H9 (cell line): Measurements from ENCODE around the gene NR1H2. TPM values are rescaled to one million over a fixed set of nuclear protein-coding genes. Genes with fewer than 3 reads are reported as not detected.

Source experiments
- DNase-seq: peaks from one replicate; pipeline ENCODE4 v3.0.0-alpha.2; 2017
- H2AFZ ChIP-seq: one replicate; pipeline ENCODE4 v1.6.1; 2013; ENCODE audit warnings: mild to moderate bottlenecking, low read length, control low read depth, moderate library complexity
- H2AK5ac ChIP-seq: 2 replicates; pipeline ENCODE4 v1.6.1; 2013; ENCODE audit warnings: low read length, control low read depth, mixed read lengths; ENCODE audit not compliant: insufficient read length
- H2BK120ac ChIP-seq: one replicate; pipeline ENCODE4 v1.6.1; 2013; ENCODE audit warnings: low read depth, mild to moderate bottlenecking, low read length, control low read depth, inconsistent platforms; ENCODE audit not compliant: poor library complexity, severe bottlenecking
- H2BK12ac ChIP-seq: 2 replicates; pipeline ENCODE4 v1.6.1; 2013; ENCODE audit warnings: low read length, control low read depth, mixed read lengths, low read depth; ENCODE audit not compliant: insufficient read length
- H2BK15ac ChIP-seq: 2 replicates; pipeline ENCODE4 v1.6.1; 2013; ENCODE audit warnings: low read depth, low read length, control low read depth
- H2BK20ac ChIP-seq: one replicate; pipeline ENCODE4 v1.6.1; 2013; ENCODE audit warnings: low read depth, mild to moderate bottlenecking, low read length, control low read depth, inconsistent platforms; ENCODE audit not compliant: poor library complexity, severe bottlenecking
- H2BK5ac ChIP-seq: 2 replicates; pipeline ENCODE4 v1.6.1; 2013; ENCODE audit warnings: low read length, control low read depth, mixed read lengths; ENCODE audit not compliant: insufficient read length
- H3K14ac ChIP-seq: 2 replicates; pipeline ENCODE4 v1.6.1; 2013; ENCODE audit warnings: low read length, control low read depth; ENCODE audit not compliant: insufficient read depth
- H3K18ac ChIP-seq: 2 replicates; pipeline ENCODE4 v1.6.1; 2013; ENCODE audit warnings: low read depth, mild to moderate bottlenecking, mixed read lengths, low read length, control low read depth; ENCODE audit not compliant: insufficient read length
- H3K23ac ChIP-seq: 2 replicates; pipeline ENCODE4 v1.6.1; 2013; ENCODE audit warnings: low read length, control low read depth, mixed read lengths, low read depth; ENCODE audit not compliant: insufficient read length
- H3K23me2 ChIP-seq: 2 replicates; pipeline ENCODE4 v1.6.1; 2013; ENCODE audit warnings: low read depth, mild to moderate bottlenecking, mixed read lengths, low read length, control low read depth; ENCODE audit not compliant: insufficient read length, poor library complexity, severe bottlenecking
- H3K27ac ChIP-seq: 2 replicates; pipeline ENCODE4 v1.5.1; 2013; ENCODE audit warnings: low read length, control low read depth, mixed read lengths, low read depth; ENCODE audit not compliant: insufficient read length
- H3K27me3 ChIP-seq: 2 replicates; pipeline ENCODE4 v1.6.1; 2013; ENCODE audit warnings: low read length, control low read depth, inconsistent platforms; ENCODE audit not compliant: insufficient read depth
- H3K4ac ChIP-seq: 2 replicates; pipeline ENCODE4 v1.6.1; 2013; ENCODE audit warnings: low read depth, mild to moderate bottlenecking, control low read depth, inconsistent platforms, low read length, moderate library complexity
- H3K4me1 ChIP-seq: 2 replicates; pipeline ENCODE4 v1.6.1; 2013; ENCODE audit warnings: low read length, control low read depth, inconsistent platforms; ENCODE audit not compliant: insufficient read depth
- H3K4me2 ChIP-seq: 2 replicates; pipeline ENCODE4 v1.6.1; 2013; ENCODE audit warnings: low read length, control low read depth, mixed read lengths; ENCODE audit not compliant: insufficient read length, insufficient read depth
- H3K56ac ChIP-seq: 2 replicates; pipeline ENCODE4 v1.6.1; 2013; ENCODE audit warnings: low read depth, mild to moderate bottlenecking, mixed read lengths, low read length, control low read depth; ENCODE audit not compliant: insufficient read length
- H3K79me1 ChIP-seq: 2 replicates; pipeline ENCODE4 v1.6.1; 2013; ENCODE audit warnings: low read depth, mild to moderate bottlenecking, moderate library complexity, low read length, control low read depth, inconsistent platforms; ENCODE audit not compliant: insufficient read depth, poor library complexity, severe bottlenecking
- H3K79me2 ChIP-seq: 2 replicates; pipeline ENCODE4 v1.6.1; 2013; ENCODE audit warnings: low read length, control low read depth, inconsistent platforms; ENCODE audit not compliant: insufficient read depth
- H3K9ac ChIP-seq: 2 replicates; pipeline ENCODE4 v1.6.1; 2013; ENCODE audit warnings: low read length, control low read depth, mixed read lengths; ENCODE audit not compliant: insufficient read length; ENCODE audit errors: extremely low read depth
- H3K9me3 ChIP-seq: one replicate; pipeline ENCODE4 v1.6.1; 2013; ENCODE audit warnings: low read depth, low read length, inconsistent platforms; ENCODE audit not compliant: control insufficient read depth
- H3T11ph ChIP-seq: one replicate; pipeline ENCODE4 v1.6.1; 2013; ENCODE audit warnings: mild to moderate bottlenecking, low read length, control low read depth, inconsistent platforms
- H4K20me1 ChIP-seq: one replicate; pipeline ENCODE4 v1.6.1; 2013; ENCODE audit not compliant: control insufficient read depth, insufficient read length, insufficient read depth
- H4K5ac ChIP-seq: 2 replicates; pipeline ENCODE4 v1.6.1; 2013; ENCODE audit warnings: low read depth, mild to moderate bottlenecking, mixed read lengths, low read length, control low read depth; ENCODE audit not compliant: insufficient read length
- H4K8ac ChIP-seq: replicated peaks from 2 replicates; pipeline ENCODE4 v1.6.1; 2013; ENCODE audit warnings: low read length, control low read depth, mixed read lengths, low read depth; ENCODE audit not compliant: insufficient read length
- H4K91ac ChIP-seq: 2 replicates; pipeline ENCODE4 v1.6.1; 2013; ENCODE audit warnings: low read depth, mild to moderate bottlenecking, moderate library complexity, mixed read lengths, low read length, control low read depth; ENCODE audit not compliant: insufficient read length
- H3K27ac Mint-ChIP-seq, 3 experiments: 2 replicates in 2 of 3; 3 replicates in 1 of 3; pipeline ENCODE4 v1.8.0; 2020 to 2021; ENCODE audit warnings: mixed read lengths in 3 of 3, mild to moderate bottlenecking in 1 of 3, moderate library complexity in 1 of 3
- H3K27me3 Mint-ChIP-seq: 2 replicates; pipeline ENCODE4 v1.8.0; 2021; ENCODE audit warnings: low read depth, mild to moderate bottlenecking, moderate library complexity, mixed read lengths
- H3K36me3 Mint-ChIP-seq, 3 experiments: 2 replicates in 2 of 3; 3 replicates in 1 of 3; pipeline ENCODE4 v1.8.0; 2020 to 2021; ENCODE audit warnings: low read depth in 3 of 3, mixed read lengths in 3 of 3; ENCODE audit not compliant: insufficient read depth in 1 of 3
- H3K4me1 Mint-ChIP-seq, 2 experiments: 2 replicates each; pipeline ENCODE4 v1.8.0; 2020; ENCODE audit warnings: mixed read lengths in 2 of 2
- H3K4me3 Mint-ChIP-seq, 2 experiments: 2 replicates in 1 of 2; 3 replicates in 1 of 2; pipeline ENCODE4 v1.8.0; 2020 to 2021; ENCODE audit warnings: mild to moderate bottlenecking in 2 of 2, mixed read lengths in 2 of 2, moderate library complexity in 1 of 2
- H3K9me3 Mint-ChIP-seq, 2 experiments: 2 replicates in 1 of 2; 3 replicates in 1 of 2; pipeline ENCODE4 v1.8.0; 2020; ENCODE audit warnings: mild to moderate bottlenecking in 2 of 2, mixed read lengths in 2 of 2, moderate library complexity in 1 of 2
- WGBS: extraction: QIAGEN DNeasy Blood & Tissue Kit; methylation state at CpG from one replicate; pipeline ENCODE4 v1.1.7; 2013; ENCODE audit warnings: missing lambda C conversion rate, low lambda C conversion rate, mixed read lengths; ENCODE audit not compliant: insufficient read length; ENCODE audit errors: extremely low coverage; 5-methylcytosine and 5-hydroxymethylcytosine counted together
- total RNA-seq: library from RNA; stranded (reverse); gene quantifications from 2 replicates; pipeline ENCODE4 v1.2.1, GENCODE V29; 2021
- TF ChIP-seq, protein P1 (sequence below): fragments of 200-600 bp; sonication (generic); conservative IDR thresholded peaks from 3 replicates; pipeline ENCODE4 v1.8.0; 2021; ENCODE audit warnings: antibody characterized with exemption, mild to moderate bottlenecking

The NR1H2 gene
- total RNA-seq, 1 experiment from 2014 or later = 33.2 TPM

DNA sequence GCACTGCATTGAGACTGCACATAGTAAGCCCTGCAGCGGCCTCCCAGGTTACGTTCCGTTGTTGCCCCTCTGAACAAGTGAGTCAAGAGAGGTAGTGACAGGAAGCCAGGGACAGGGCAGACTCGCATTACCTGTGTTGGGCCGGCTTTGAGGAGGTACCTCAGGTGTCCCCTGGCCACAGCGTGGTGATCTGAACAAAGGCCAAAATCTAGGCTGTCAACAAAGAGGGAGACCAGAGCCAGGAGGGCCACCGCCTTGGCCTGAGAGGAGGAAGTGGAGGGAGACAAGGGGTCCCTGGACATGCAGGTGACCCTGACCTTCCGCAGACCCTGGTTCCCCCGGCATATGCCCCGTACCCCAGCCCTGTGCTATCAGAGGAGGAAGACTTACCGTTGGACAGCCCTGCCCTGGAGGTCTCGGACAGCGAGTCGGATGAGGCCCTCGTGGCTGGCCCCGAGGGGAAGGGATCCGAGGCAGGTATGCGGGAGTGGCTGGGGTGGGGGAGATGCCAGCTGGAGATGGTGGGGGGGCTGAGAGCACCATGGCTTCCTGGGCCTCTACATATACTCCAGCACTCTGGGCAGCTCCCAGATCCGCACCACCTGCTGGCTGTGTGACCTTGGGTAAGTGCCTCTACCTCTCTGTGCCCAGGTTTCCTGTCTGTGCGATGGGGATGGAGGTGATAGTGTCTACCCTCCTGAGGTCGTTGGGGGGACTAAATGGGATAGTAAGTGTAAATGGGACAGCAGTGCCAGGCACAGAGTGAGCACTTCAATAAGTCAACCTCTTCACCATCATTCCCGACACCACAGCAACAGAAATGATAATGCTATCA, 47.2 kb downstream of the NR1H2 start:
- Mint-ChIP-seq H3K4me1 (peaks cover 16 to 17% of the 10 kb centered on the region in 2 experiments), H3K36me3 (peaks cover 0 to 22% (median 7%) of the 10 kb centered on the region in 3 experiments; a peak in 4 of 7 replicates)
- WGBS = no CpG with 5 or more reads among the region's 22 CpGs

More for the DNA sequence above, 47.2 kb downstream of the NR1H2 start:
- H2BK12ac ChIP-seq = no peak overlapping the region
- no peak overlapping the region for H2BK15ac ChIP-seq
- H3K27me3 Mint-ChIP-seq = peaks cover 8% of the 10 kb centered on the region
- H3K79me1 ChIP-seq = no peaks in the 10 kb centered on the region
- H3K56ac ChIP-seq = no peak overlapping the region
- no peak overlapping the region for H3K23ac ChIP-seq
- H3K14ac ChIP-seq = no peak overlapping the region
- no peak overlapping the region for H3K4me2 ChIP-seq
- H2BK20ac ChIP-seq = no peak overlapping the region
- H3K23me2 ChIP-seq = peaks cover 12% of the 10 kb centered on the region
- H3K4ac ChIP-seq = no peak overlapping the region
- no peak overlapping the region for H2BK120ac ChIP-seq
- no peak overlapping the region for H2AFZ ChIP-seq
- H4K91ac ChIP-seq = no peak overlapping the region
- no peaks in the 10 kb centered on the region for H3K9me3 ChIP-seq
- H3K4me1 ChIP-seq = no peaks in the 10 kb centered on the region
- H3K27ac Mint-ChIP-seq = peak overlapping the region in 2 of 3 experiments; percentile 44 to 70; a peak in 2 of 7 replicates
- H4K5ac ChIP-seq = no peak overlapping the region
- no peak overlapping the region for H3T11ph ChIP-seq
- H3K18ac ChIP-seq = no peak overlapping the region
- H3K9me3 Mint-ChIP-seq = peaks cover 0 to 3% of the 10 kb centered on the region in 2 experiments; a peak in 1 of 5 replicates
- H4K8ac ChIP-seq = no peak overlapping the region
- H3K27me3 ChIP-seq = no peaks in the 10 kb centered on the region
- H2BK5ac ChIP-seq = no peak overlapping the region
- no peak overlapping the region for H2AK5ac ChIP-seq
- H3K27ac ChIP-seq = no peak overlapping the region
- TF ChIP-seq, protein P1, sequence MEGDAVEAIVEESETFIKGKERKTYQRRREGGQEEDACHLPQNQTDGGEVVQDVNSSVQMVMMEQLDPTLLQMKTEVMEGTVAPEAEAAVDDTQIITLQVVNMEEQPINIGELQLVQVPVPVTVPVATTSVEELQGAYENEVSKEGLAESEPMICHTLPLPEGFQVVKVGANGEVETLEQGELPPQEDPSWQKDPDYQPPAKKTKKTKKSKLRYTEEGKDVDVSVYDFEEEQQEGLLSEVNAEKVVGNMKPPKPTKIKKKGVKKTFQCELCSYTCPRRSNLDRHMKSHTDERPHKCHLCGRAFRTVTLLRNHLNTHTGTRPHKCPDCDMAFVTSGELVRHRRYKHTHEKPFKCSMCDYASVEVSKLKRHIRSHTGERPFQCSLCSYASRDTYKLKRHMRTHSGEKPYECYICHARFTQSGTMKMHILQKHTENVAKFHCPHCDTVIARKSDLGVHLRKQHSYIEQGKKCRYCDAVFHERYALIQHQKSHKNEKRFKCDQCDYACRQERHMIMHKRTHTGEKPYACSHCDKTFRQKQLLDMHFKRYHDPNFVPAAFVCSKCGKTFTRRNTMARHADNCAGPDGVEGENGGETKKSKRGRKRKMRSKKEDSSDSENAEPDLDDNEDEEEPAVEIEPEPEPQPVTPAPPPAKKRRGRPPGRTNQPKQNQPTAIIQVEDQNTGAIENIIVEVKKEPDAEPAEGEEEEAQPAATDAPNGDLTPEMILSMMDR = no peak
- no peak overlapping the region for H3K9ac ChIP-seq
- H3K79me2 ChIP-seq = peaks cover 3% of the 10 kb centered on the region; the same call in 1 of the 2 replicates
- no peaks in the 10 kb centered on the region for H4K20me1 ChIP-seq
- DNase-seq = no peak
- no peak overlapping the region; a peak in 1 of 5 replicates for H3K4me3 Mint-ChIP-seq
